Posterior vena cava (tissue), 2 donors: ENCODE data around the gene IGLON5. TPM values are rescaled to one million over a fixed set of nuclear protein-coding genes. Genes with fewer than 3 reads are reported as not detected.

Experiments
- DNase-seq: peaks from one replicate; pipeline ENCODE4 v3.0.0-alpha.2; 2020; ENCODE audit warnings: low spot score
- intact Hi-C, 2 donors: fragments of 100-400 bp; cut with DNase I; formaldehyde crosslinking; loops; one replicate each; pipeline versions ENCODE4 v1.14.1 to v1.14.2; 2022 to 2023
- long read RNA-seq, 2 donors: library from polyadenylated mRNA; unstranded; transcript quantifications; one replicate each; pipeline ENCODE4 v2.0.0, GENCODE V29; 2020 to 2021
- total RNA-seq, 2 donors: library from RNA; stranded (reverse); fragmentation: NEBNext Ultra II Directional; extraction: Animal tissue kit (Norgen Biotek cat#: 25700); gene quantifications; one replicate each; pipeline ENCODE4 v1.2.1, GENCODE V29; 2021
- donor health status: DM: yes; HTN: yes; CAD: no.
- donor health status: DM: yes; HTN: yes; CAD: no.

The IGLON5 gene
- under 1 TPM; 0.19 to 0.33 TPM for total RNA-seq
- long read RNA-seq, donor 1: 0 reads
- long read RNA-seq, donor 2: 0 reads

DNA sequence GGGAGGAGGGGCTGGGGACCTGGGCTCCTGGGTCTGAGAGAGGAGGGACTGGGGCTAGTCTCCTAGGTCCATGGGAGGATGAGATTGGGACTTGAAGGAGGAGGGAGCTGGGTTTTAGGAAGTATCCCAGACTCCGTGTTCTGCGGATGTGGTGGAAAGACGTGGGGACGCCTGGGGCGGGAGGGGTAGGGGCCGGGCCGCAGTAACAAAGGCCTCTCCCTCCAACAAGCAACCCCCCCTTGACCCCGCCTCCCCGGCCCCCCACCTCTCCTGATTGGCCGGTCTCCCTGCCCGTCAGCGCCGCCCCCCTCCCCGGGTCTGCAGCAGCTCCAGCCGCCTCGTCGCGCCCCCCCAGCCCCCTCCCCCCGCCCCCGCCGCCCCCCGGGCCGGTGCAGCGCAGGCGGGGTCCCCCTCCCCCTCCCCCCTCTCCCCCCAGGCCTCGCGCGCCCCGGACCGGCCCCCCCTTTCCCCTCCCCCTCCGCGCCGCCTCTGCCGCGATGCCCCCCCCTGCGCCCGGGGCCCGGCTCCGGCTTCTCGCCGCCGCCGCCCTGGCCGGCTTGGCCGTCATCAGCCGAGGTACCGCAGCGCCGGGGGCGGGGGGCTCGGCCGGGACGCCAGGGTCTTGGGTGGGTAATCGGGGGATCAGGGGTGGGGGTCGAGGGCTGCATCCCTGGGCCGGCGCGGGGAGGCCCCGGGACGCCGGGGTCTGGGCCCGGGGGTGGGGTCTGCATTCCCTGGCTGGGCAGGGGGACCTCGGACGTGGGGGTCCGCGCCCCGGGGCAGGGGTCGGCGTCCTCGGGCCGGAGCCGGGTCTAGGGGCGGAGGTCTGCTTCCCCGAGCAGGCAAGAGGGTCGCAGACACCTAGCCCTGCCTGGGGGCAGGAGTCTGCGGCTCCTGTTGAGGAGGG, at the start of gene IGLON5:
IGLON5 (plus strand) TSS at position 294 of the 907 bp plus-strand sequence; CDS start at position 498, 204 bp downstream.
- DNase-seq: peak; percentile 76
- intact Hi-C loops: no loop called here

- intact Hi-C loops: no loop called here
- DNase-seq: no peak
Observed at GRCh38 chr19:51263808-51264207, 47.6 kb upstream of the IGLON5 start.

DNA sequence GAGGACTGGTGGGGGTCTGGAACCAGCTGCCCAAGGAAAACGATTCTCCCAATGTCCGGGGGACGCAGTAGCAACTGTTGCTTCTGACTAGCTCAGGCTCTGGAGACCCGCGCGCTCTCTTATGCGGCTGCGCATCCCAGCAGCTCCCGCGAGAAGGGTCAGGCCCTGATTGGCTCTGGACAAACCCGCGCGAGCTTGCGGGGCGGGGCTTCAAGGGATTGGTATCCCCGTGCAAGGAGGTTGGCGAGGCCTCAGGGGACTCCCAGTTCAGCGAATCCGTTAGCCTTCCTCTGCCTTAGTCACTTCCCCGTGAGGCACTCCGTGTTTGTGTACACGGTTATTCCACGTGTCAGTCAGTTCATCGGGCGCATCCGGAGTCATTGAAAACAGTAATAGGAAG, 40.4 kb upstream of the IGLON5 start:
- no peak for DNase-seq

DNA sequence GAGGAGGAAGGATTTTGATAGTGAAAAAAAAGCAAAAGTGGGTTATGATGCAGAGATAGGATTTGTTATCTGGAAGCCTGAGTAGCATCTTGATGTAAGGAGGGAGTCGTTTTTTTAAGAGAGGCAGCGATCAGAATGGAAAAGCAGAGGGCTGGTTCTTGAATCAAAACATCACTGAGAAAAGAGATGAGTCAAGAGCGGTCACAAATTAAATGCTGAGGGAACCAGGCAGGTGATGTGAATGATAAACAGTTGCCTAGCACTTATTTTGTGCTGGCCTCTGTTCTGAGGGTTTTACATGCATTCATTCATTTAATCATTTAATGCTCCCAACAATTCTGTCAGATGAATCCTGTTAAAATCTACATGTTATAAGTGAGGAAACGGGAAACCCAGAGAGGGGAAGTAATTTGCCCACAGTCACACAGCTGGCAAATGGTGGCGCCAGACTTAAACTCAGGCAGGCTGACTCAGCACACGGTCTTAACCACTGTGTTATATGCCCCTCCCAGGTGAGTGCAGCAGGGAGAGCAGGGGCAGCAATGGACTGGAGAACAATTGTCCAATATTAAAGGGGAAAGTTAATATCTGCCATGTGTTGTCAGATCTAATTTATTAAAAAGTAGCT, 39.1 kb upstream of the IGLON5 start:
- intact Hi-C loops: no loop called here
- no peak for DNase-seq

More for the DNA sequence above, 40.4 kb upstream of the IGLON5 start:
- intact Hi-C loops: no loop called here

- intact Hi-C loops: no loop called here
- no peak for DNase-seq
Observed at GRCh38 chr19:51274049-51274770, 37.2 kb upstream of the IGLON5 start.

- intact Hi-C loops: no loop called here
- no peak for DNase-seq
Observed at GRCh38 chr19:51277112-51277511, 34.3 kb upstream of the IGLON5 start.

DNA sequence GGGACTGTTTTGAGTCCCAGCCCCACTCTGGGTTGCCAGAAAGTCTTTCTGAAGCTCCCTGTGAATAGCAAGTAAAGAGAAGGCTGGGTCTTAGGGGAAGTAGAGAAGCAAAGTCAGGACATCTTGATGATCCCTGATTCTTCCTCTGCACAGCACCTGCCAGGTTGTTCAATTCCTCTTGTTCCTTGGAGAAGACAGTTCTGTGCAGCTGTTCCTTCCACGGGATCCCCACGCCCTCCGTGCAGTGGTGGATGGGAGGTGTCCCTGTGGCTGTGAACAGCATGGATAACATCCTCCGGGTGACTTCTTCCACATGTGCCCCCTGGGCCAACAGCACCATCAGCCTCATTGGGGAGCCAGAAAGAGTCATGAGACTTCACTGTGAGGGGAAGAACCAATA, 29.1 kb upstream of the IGLON5 start:
- DNase-seq: no peak
- intact Hi-C loops: no loop called here

GRCh38 chr19:51285682-51286081, 25.8 kb upstream of the IGLON5 start:
- intact Hi-C loops: no loop called here
- DNase-seq: no peak

GRCh38 chr19:51289635-51290034, 21.8 kb upstream of the IGLON5 start:
- intact Hi-C loops: no loop called here
- DNase-seq: no peak

DNA sequence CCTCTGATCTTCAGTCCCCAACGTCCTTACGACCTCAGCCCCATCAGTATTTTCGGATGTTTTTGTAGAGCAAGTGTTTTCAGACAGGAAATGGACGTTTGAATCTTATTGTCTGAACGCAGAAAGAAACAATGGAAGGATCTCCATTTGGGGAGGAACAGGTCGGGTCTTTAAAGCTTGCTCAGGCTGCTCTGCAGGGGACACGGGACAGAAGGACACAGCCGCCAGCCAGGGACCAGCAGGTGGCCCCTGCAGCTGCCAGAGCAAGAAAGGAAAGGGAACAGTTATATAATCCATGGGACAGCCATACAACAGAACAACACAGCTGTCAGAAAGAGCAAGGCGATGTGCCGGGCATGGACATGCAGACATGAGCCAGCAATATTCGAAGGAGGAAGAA, 18.5 kb upstream of the IGLON5 start:
- no peak for DNase-seq
- intact Hi-C loops: no loop called here

GRCh38 chr19:51293571-51294210, 17.8 kb upstream of the IGLON5 start:
- no peak for DNase-seq
- intact Hi-C loops: no loop called here

- intact Hi-C loops: no loop called here
- DNase-seq: no peak
Observed at GRCh38 chr19:51294211-51294976, 17.1 kb upstream of the IGLON5 start.

- intact Hi-C loops: no loop called here
Observed at GRCh38 chr19:51294977-51295375, 16.5 kb upstream of the IGLON5 start.

GRCh38 chr19:51295382-51296126, 15.9 kb upstream of the IGLON5 start:
- DNase-seq: no peak
- intact Hi-C loops: no loop called here

More at GRCh38 chr19:51294977-51295375, 16.5 kb upstream of the IGLON5 start:
- no peak for DNase-seq

GRCh38 chr19:51296336-51297093, 14.9 kb upstream of the IGLON5 start:
- intact Hi-C loops: no loop called here
- no peak for DNase-seq

DNA sequence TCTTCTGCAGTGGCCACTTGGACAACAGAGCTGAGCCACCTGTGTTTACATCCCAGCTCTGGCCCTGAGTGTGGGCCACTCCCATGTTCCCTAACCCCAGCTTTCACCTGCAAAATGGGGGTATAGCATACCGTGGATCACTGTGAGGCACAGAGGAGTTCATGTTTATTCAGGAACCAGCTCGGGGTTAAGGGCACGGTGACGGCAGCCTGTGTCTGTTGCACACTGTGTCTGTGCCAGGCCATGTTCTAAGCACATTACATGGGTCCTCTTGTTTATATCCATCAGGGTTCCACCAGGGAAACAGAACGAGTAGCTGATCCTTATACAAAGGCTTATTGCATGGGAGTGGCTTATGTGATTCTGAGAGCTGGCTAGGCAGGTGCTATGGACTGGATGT, 14.0 kb upstream of the IGLON5 start:
- intact Hi-C loops: no loop called here

DNA sequence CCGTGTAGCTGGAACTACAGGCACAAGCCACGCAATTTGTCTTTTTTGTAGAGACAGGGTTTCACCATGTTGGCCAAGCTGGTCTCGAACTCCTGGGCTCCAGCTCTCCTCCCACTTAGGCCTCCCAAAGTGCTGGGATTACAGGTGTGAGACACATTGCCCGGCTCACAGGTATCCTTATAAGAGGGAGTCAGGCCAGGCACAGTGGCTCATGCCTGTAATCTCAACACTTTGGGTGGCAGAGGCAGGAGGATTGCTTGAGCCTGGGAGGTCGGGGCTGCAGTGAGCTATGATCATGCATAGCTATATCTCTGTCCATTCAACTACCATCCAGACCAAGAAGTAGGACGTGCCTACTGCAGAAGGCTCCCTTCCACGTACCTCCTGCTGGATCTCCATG, 10.2 kb upstream of the IGLON5 start:
- intact Hi-C loops: no loop called here
- no peak for DNase-seq

More for the DNA sequence above, 14.0 kb upstream of the IGLON5 start:
- no peak for DNase-seq
